Neural cell (in vitro differentiated cells): ENCODE data around the gene SLC35G1. TPM values are rescaled to one million over a fixed set of nuclear protein-coding genes. Genes with fewer than 3 reads are reported as not detected.

Experiments used
- H2AFZ ChIP-seq: fragments of 200-600, 300-800 bp; sonication (generic), shearing (Covaris generic); 2 replicates; pipeline ENCODE4 v1.6.0; 2014; ENCODE audit warnings: low read depth, mild to moderate bottlenecking, antibody characterized with exemption, low read length, moderate library complexity
- H3F3A ChIP-seq: fragments of 200-600 bp; shearing (Covaris generic); 2 replicates; pipeline ENCODE4 v1.6.1; 2016; ENCODE audit warnings: mild to moderate bottlenecking, moderate library complexity, mixed read lengths, antibody characterized with exemption, low read length; ENCODE audit not compliant: insufficient read depth, poor library complexity, severe bottlenecking
- H3K27ac ChIP-seq: fragments of 200-600, 300-800 bp; sonication (generic), shearing (Covaris generic); 2 replicates; pipeline ENCODE4 v1.5.1; 2014; ENCODE audit warnings: mild to moderate bottlenecking, low read length, moderate library complexity
- H3K27me3 ChIP-seq: fragments of 300-800, 200-600 bp; sonication (generic), shearing (Covaris generic); 2 replicates; pipeline ENCODE4 v1.6.0; 2014; ENCODE audit warnings: mild to moderate bottlenecking, low read depth, low read length, moderate library complexity; ENCODE audit not compliant: insufficient read depth
- H3K36me3 ChIP-seq: fragments of 300-800, 200-600 bp; sonication (generic), shearing (Covaris generic); 2 replicates; pipeline ENCODE4 v1.5.1; 2014; ENCODE audit warnings: mild to moderate bottlenecking, antibody characterized with exemption, low read length, moderate library complexity; ENCODE audit not compliant: insufficient read depth
- H3K4me2 ChIP-seq: fragments of 300-800, 200-600 bp; sonication (generic), shearing (Covaris generic); 2 replicates; pipeline ENCODE4 v1.6.0; 2014; ENCODE audit warnings: mild to moderate bottlenecking, low read length
- H3K4me3 ChIP-seq: fragments of 300-800, 200-600 bp; sonication (generic), shearing (Covaris generic); 2 replicates; pipeline ENCODE4 v1.5.1; 2014; ENCODE audit warnings: mild to moderate bottlenecking, low read length, moderate library complexity
- H3K79me2 ChIP-seq: fragments of 200-600 bp; shearing (Covaris generic); replicated peaks from 2 replicates; pipeline ENCODE4 v1.6.0; 2014; ENCODE audit warnings: mild to moderate bottlenecking, low read length, moderate library complexity; ENCODE audit not compliant: insufficient read depth
- H3K9ac ChIP-seq: fragments of 300-800, 200-600 bp; sonication (generic), shearing (Covaris generic); 2 replicates; pipeline ENCODE4 v1.6.1; 2016; ENCODE audit warnings: mild to moderate bottlenecking, low read length, mixed read lengths
- H3K9me2 ChIP-seq: fragments of 200-600 bp; shearing (Covaris generic); 2 replicates; pipeline ENCODE4 v1.6.1; 2016; ENCODE audit warnings: mild to moderate bottlenecking, low read length, mixed read lengths; ENCODE audit not compliant: insufficient read depth
- H3K9me3 ChIP-seq: fragments of 200-600, 300-800 bp; sonication (generic), shearing (Covaris generic); 2 replicates; pipeline ENCODE4 v1.6.1; 2016; ENCODE audit warnings: mild to moderate bottlenecking, mixed run types, low read length, moderate library complexity, mixed read lengths
- H4K20me1 ChIP-seq: fragments of 200-600 bp; shearing (Covaris generic); 2 replicates; pipeline ENCODE4 v1.6.1; 2016; ENCODE audit warnings: mild to moderate bottlenecking, mixed run types; ENCODE audit not compliant: insufficient read depth
- CTCF ChIP-seq: fragments of 450-650 bp; IDR thresholded peaks from 2 replicates; pipeline ENCODE4 v1.5.1; 2014; ENCODE audit warnings: antibody characterized with exemption, mild to moderate bottlenecking, moderate library complexity; ENCODE audit not compliant: poor library complexity, severe bottlenecking
- EP300 ChIP-seq: fragments of 450-650 bp; conservative IDR thresholded peaks from 2 replicates; pipeline ENCODE4 v1.6.1; 2014; ENCODE audit warnings: antibody characterized with exemption, mild to moderate bottlenecking, moderate library complexity; ENCODE audit not compliant: poor library complexity, severe bottlenecking
- EZH2 ChIP-seq: fragments of 200-600, 300-800 bp; shearing (Covaris generic), sonication (generic); IDR thresholded peaks from 2 replicates; pipeline ENCODE4 v1.6.1; 2014; ENCODE audit warnings: antibody characterized with exemption, low read length, borderline replicate concordance, mild to moderate bottlenecking; ENCODE audit not compliant: insufficient read depth, poor library complexity, severe bottlenecking
- MXI1 ChIP-seq: fragments of 450-650 bp; conservative IDR thresholded peaks from 2 replicates; pipeline ENCODE4 v1.6.1; 2014; ENCODE audit warnings: antibody characterized with exemption, mild to moderate bottlenecking; ENCODE audit not compliant: poor library complexity, severe bottlenecking
- POLR2AphosphoS5 ChIP-seq: IDR thresholded peaks from 2 replicates; pipeline ENCODE4 v1.6.1; 2012
- RAD21 ChIP-seq: fragments of 450-650 bp; conservative IDR thresholded peaks from 2 replicates; pipeline ENCODE4 v1.6.1; 2014; ENCODE audit warnings: antibody characterized with exemption, mild to moderate bottlenecking, moderate library complexity
- REST ChIP-seq: IDR thresholded peaks from 2 replicates; pipeline ENCODE4 v1.6.1; 2012; ENCODE audit warnings: borderline replicate concordance
- SMC3 ChIP-seq: fragments of 450-650 bp; conservative IDR thresholded peaks from 2 replicates; pipeline ENCODE4 v1.6.1; 2014; ENCODE audit warnings: antibody characterized with exemption, mild to moderate bottlenecking, moderate library complexity; ENCODE audit not compliant: poor library complexity
- TAF1 ChIP-seq: IDR thresholded peaks from 2 replicates; pipeline ENCODE4 v1.6.1; 2012; ENCODE audit warnings: low read depth
- polyA plus RNA-seq: library from polyadenylated mRNA; depleted of rRNA; stranded (reverse); fragments of >200 nt; gene quantifications from 2 replicates; pipeline ENCODE4 v1.2.3, GENCODE V29; 2014

The SLC35G1 gene
- polyA plus RNA-seq, 1 donor from 2014 or later = 3.3 TPM

DNA sequence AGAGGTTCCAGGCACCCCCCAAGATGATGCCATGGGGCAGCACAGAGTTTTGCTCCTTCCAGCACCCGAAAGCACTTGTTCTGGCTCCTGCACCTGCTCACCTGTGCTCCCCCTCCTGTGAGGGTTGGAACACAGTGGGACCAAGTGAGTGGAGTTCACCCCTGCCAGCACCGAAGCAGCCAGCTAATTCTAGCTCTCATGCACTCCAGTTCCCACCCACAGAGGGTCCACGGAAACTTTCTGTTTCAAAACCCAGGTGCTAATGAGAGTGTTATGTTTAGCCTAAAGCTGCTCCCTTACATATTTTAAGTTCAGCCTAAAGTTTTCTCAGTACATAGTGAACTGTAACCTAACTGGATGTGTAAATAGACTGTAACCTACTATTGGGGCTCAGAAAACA is 42.6 kb upstream of the SLC35G1 start:
- no peak overlapping the region for H3K9ac ChIP-seq
- no peaks in the 10 kb centered on the region for H3K79me2 ChIP-seq
- no peaks in the 10 kb centered on the region for H3F3A ChIP-seq
- no peaks in the 10 kb centered on the region for H3K9me3 ChIP-seq
- no peak overlapping the region for H3K4me3 ChIP-seq
- H3K27me3 ChIP-seq = no peaks in the 10 kb centered on the region
- no peak overlapping the region for H3K4me2 ChIP-seq
- no peaks in the 10 kb centered on the region for H3K9me2 ChIP-seq
- H3K36me3 ChIP-seq = no peaks in the 10 kb centered on the region
- H3K27ac ChIP-seq = no peak overlapping the region
- no peak for TF ChIP-seq SMC3
- no peak for TF ChIP-seq TAF1
- no peak for TF ChIP-seq MXI1
- TF ChIP-seq CTCF = no peak
- TF ChIP-seq EP300 = no peak
- TF ChIP-seq EZH2 = no peak
- TF ChIP-seq RAD21 = no peak
- TF ChIP-seq REST = no peak
- TF ChIP-seq POLR2AphosphoS5 = no peak
- no peaks in the 10 kb centered on the region for H4K20me1 ChIP-seq
- H2AFZ ChIP-seq = no peak overlapping the region

DNA sequence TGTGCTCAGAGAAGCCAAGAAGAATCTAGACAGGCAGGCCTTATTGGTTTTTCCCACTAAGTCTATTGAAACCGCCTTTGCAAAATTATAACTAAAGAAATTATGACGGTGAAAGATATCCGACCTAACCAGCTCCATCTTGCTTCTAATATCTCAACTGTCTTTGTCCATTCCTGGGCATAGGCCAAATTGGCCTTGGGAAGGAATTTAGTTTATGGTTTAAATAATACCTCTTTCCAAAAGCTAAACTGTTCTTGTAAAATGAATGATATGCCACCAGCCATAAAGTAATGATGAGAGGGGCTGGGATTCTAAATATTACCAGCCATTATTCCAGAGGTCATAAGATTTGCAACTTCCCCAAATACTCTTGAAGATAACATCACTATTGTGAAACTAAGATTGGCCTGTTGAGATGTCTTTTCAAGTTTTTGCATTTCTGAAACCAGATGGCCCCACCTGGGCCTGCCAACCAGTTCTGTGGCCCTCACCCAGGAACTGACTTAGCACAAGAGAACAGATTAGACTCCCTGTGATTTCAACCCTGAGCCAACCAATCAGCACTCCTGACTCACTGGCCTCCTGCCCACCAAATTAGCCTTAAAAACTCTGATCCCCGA is 41.2 kb upstream of the SLC35G1 start:
- no peak overlapping the region for H2AFZ ChIP-seq
- H3K9me2 ChIP-seq = no peaks in the 10 kb centered on the region
- H3K36me3 ChIP-seq = no peaks in the 10 kb centered on the region
- no peaks in the 10 kb centered on the region for H4K20me1 ChIP-seq
- TF ChIP-seq REST (no peak), EP300 (no peak), CTCF (no peak), TAF1 (no peak)
- H3K4me3 ChIP-seq = no peak overlapping the region
- no peaks in the 10 kb centered on the region for H3K9me3 ChIP-seq
- no peak overlapping the region for H3K9ac ChIP-seq
- H3K4me2 ChIP-seq = no peak overlapping the region
- no peak overlapping the region for H3K27ac ChIP-seq
- no peaks in the 10 kb centered on the region for H3K27me3 ChIP-seq
- no peaks in the 10 kb centered on the region for H3F3A ChIP-seq
- H3K79me2 ChIP-seq = no peaks in the 10 kb centered on the region
